Endothelial cell (in vitro differentiated cells): ENCODE results near the gene RAB26. TPM values are rescaled to one million over a fixed set of nuclear protein-coding genes. Genes with fewer than 3 reads are reported as not detected.
"Not testable (repeated sequence)": the region's sequence is repeated elsewhere in the genome, so short reads cannot be mapped to it uniquely, and the experiment has no call there.

Source experiments
- DNase-seq: peaks from one replicate; pipeline ENCODE4 v3.0.0; 2021; ENCODE audit warnings: low spot score
- H3K27ac Mint-ChIP-seq: one replicate; pipeline ENCODE4 v1.8.0; 2021; ENCODE audit warnings: mixed read lengths, inconsistent platforms; ENCODE audit not compliant: unreplicated experiment
- H3K27me3 Mint-ChIP-seq: one replicate; pipeline ENCODE4 v1.8.0; 2021; ENCODE audit warnings: mild to moderate bottlenecking, moderate library complexity, mixed read lengths, inconsistent platforms; ENCODE audit not compliant: unreplicated experiment
- H3K36me3 Mint-ChIP-seq: one replicate; pipeline ENCODE4 v1.8.0; 2021; ENCODE audit warnings: mild to moderate bottlenecking, low read depth, mixed read lengths, inconsistent platforms; ENCODE audit not compliant: unreplicated experiment
- H3K4me1 Mint-ChIP-seq: one replicate; pipeline ENCODE4 v1.8.0; 2021; ENCODE audit warnings: mild to moderate bottlenecking, mixed read lengths, inconsistent platforms; ENCODE audit not compliant: unreplicated experiment
- H3K4me3 Mint-ChIP-seq: one replicate; pipeline ENCODE4 v1.8.0; 2021; ENCODE audit warnings: mild to moderate bottlenecking, mixed read lengths, inconsistent platforms; ENCODE audit not compliant: unreplicated experiment
- H3K9me3 Mint-ChIP-seq: one replicate; pipeline ENCODE4 v1.8.0; 2021; ENCODE audit warnings: mixed read lengths, inconsistent platforms; ENCODE audit not compliant: unreplicated experiment
- total RNA-seq: library from RNA; stranded (reverse); fragmentation: NEBNext Ultra II Directional; extraction: Animal tissue kit (Norgen Biotek cat#: 25700); gene quantifications from one replicate; pipeline ENCODE4 v1.2.1, GENCODE V29; 2021; ENCODE audit not compliant: unreplicated experiment

Gene RAB26
- total RNA-seq, 1 donor from 2014 or later = 1.9 TPM

DNA sequence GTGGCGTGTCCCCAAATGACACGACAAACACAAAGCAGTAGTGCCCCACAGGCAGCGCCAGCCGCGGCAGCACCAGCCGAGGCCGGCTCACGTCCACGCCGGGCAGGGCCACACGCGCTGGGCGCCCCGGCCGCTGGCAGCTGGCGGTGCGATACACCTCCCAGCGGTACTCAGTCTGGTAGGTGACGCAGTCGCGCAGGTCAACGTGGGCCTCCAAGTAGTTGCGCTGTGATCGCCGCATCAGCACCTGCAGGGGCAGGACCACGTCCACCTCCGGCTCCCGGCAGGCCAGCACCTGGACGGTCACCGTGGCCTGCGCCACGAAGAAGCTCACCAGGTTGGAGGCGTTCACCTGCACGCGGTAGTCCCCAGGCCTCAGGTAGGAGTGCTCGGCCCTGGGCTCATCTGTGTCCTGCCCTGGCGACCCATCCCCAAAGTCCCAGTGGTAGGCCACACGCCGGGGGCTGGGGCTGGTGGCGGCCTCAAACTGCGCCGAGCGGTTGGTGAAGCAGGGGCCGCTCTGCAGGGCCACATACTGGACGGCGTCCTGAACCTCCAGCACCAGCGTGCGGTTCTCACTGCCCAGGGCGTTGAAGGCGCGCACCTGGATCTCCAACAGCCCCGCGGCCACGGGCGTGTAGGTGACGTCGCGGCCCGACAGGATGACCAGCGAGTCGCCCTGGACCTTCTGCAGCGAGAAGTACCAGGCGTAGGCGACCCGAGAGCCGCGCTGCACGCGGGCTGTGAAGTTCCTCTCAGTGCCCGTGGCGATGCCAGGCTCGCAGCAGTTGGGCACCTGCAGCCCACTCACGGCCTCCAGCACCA is 39.8 kb upstream of the RAB26 start:
- not testable (repeated sequence) for H3K9me3 Mint-ChIP-seq, H3K4me3 Mint-ChIP-seq, DNase-seq, H3K36me3 Mint-ChIP-seq, H3K4me1 Mint-ChIP-seq, H3K27ac Mint-ChIP-seq, H3K27me3 Mint-ChIP-seq

DNA sequence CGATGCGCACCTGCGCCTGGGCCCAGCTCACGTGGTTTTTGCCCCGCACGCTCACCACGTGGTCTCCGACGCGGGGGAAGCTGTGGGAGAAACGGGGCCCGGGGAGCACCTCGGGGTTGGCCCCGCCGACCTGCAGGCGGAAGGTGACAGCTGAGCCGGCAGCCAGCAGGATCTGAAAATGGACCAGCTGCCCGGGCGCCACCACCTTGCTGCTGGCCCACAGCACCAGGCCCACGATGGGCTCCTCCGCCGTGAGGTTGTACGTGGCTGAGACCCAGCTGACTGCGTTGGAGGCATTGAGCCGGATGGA is 39.2 kb upstream of the RAB26 start:
- not testable (repeated sequence) for DNase-seq, H3K4me1 Mint-ChIP-seq, H3K4me3 Mint-ChIP-seq, H3K27me3 Mint-ChIP-seq, H3K36me3 Mint-ChIP-seq, H3K27ac Mint-ChIP-seq, H3K9me3 Mint-ChIP-seq

DNA sequence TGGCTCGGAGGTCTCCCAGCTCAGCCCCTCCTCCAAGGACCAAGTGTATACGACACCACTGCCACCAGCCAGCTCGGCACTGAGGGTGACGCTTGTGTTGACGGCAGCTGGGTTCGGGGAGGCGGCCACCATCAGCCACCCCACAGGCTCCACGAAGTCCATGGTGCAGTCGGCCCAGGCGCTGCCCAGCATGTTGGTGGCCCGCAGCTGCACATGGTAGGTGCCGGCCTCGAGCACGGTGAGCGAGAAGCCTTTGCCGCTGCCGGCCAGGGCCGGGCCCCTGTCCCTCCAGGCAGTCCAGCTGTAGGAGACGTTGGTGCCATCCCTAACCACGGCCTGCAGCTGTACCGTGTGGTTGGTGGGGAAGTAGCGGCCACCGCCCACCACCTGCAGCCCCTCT is 38.6 kb upstream of the RAB26 start:
- not testable (repeated sequence) for H3K4me1 Mint-ChIP-seq, H3K27ac Mint-ChIP-seq, H3K4me3 Mint-ChIP-seq, DNase-seq, H3K27me3 Mint-ChIP-seq, H3K9me3 Mint-ChIP-seq, H3K36me3 Mint-ChIP-seq

DNA sequence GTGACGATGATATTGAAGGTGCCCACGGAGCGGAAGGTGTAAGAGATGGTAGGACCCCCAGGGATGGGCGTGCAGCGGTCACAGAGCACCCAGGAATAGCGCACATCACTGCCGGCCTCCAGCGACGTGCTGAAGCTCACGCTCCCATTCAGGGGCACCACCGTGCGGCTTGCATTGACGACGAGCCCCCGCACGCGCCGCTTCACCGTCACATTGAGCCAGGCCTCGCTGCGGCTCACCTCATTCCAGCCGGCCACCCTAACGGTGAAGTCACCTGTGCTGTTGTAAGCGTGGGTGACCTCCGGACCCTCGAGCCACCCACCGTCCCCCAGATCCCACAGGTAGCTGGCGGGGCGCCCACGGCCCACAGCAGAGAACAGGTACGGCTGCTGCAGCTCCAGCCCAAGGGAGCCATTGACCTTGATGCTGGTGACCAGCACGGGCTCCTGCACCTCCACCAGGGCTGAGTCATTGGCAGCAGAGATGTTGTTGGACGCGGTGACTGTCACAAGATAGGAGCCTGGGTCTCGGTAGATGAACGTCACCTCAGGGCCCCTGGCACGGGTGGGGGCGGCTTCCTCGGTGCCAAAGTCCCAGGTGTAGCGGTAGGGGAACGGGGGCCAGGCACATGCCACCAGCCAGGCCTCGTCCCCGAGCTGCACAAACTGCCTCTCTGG is 38.0 kb upstream of the RAB26 start:
- H3K9me3 Mint-ChIP-seq, H3K27ac Mint-ChIP-seq, H3K27me3 Mint-ChIP-seq, H3K4me3 Mint-ChIP-seq, H3K36me3 Mint-ChIP-seq, H3K4me1 Mint-ChIP-seq, DNase-seq: not testable (repeated sequence)

DNA sequence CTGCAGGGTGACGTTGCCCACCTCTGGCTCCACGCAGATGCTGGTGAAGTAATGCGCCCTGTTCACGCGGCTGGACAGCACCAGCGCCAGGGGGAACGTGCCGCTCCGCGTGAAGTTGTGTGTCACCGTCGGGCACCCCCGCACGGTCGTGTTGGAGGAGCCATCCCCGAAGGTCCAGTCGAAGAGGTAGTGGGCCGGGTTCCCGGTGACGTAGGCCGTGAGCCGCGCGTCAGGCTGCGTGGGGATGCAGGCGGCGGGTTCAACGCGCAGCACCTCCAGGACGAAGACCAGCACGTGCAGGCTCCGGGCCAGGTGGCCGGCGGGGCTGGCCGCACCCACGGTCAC is 37.4 kb upstream of the RAB26 start:
- H3K27me3 Mint-ChIP-seq, H3K36me3 Mint-ChIP-seq, H3K27ac Mint-ChIP-seq, H3K4me3 Mint-ChIP-seq, DNase-seq, H3K4me1 Mint-ChIP-seq, H3K9me3 Mint-ChIP-seq: not testable (repeated sequence)

DNA sequence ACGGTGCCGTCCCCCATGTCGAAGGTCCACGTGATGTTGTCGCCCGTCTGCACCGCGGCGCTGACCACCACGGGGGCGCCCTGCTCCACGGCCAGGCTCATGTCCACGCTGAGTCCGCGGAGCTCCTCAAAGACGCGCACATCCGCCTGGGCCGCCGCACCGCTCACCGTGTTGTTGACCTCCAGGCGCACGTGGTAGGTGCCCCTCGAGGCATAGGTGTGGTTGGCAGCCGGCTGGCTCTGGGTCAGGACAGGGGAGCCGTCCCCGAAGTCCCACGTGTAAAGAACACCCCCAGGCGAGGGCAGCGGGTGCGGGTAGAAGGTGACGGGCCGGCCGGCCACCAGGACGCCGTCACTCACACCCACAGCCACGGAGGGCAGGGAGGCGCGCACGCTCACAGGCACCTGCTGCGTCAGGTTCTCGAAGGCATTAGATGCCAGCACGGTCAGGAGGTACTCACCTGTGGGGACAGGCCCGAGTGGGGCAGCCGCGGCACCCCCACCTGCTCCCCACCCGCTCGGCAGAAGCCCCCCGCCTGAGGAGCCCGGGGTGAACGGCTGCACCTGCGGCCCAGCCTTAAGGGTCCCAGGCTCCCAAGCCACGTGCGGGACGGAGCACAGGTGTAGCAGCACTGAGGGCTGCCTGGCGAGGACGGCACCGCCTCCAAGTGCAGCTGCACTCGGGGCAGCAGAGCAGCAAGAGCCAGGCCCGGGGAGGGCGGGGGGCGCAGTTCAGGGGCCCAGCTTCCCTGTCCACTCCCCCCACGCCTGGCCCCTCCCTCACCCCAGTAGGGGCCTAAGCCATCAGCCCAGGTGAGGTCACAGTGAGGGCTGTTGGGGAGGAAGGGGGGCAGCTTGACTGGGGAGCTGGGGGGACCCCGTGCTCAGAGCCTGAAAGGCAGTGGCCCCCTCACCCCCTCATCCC is 36.8 kb upstream of the RAB26 start:
- not testable (repeated sequence) for H3K36me3 Mint-ChIP-seq, DNase-seq, H3K27me3 Mint-ChIP-seq, H3K27ac Mint-ChIP-seq, H3K4me3 Mint-ChIP-seq, H3K9me3 Mint-ChIP-seq, H3K4me1 Mint-ChIP-seq

DNA sequence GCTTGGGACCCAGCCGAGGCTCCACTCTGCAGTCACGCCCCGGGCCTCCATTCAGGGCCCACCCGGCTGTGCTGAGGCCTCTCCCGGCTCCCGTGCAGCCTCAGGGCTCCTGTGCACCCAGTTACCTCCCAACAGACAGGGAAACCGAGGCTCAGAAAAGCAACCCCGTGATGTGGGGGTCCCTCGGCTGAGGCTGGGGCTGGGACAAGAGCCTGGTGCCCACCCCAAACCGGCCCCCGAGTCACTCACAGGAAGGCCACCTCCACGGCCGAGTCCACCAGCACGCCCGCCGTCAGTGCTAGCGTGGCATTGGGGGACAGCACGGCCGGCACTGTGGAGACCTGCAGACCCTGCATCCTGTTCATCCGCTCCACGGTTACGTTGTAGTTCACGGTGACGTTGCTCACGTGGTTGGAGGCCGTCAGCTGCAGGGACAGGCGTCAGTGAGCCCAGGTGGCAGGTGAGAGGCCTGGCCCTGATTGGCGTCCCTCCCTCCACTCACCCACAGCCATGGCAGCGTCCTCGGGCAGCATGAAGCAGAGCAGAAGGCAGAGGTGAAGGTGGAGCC is 35.8 kb upstream of the RAB26 start:
- not testable (repeated sequence) for H3K27ac Mint-ChIP-seq, DNase-seq, H3K27me3 Mint-ChIP-seq, H3K4me1 Mint-ChIP-seq, H3K9me3 Mint-ChIP-seq, H3K36me3 Mint-ChIP-seq, H3K4me3 Mint-ChIP-seq

DNA sequence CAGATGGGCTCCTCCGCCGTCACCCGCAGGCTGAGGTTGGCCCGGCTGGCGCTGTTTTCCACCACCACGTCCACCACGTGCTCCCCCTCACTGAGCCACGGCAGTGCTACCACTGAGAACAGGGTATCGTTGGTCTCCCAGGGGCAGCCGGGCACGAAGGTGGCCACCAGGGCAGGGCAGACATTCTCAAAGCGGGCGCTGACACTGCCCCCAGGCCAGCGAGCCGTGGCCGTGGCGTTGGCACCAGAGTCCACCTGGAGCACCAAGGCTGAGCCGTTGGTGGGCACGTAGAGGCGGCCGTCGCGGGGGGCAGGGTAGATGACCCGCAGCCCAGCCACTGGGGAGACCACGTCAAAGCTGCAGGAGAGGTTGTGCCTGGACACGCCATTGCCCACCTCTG is 34.2 kb upstream of the RAB26 start:
- not testable (repeated sequence) for H3K9me3 Mint-ChIP-seq, H3K4me1 Mint-ChIP-seq, H3K36me3 Mint-ChIP-seq, H3K27ac Mint-ChIP-seq, H3K4me3 Mint-ChIP-seq, H3K27me3 Mint-ChIP-seq, DNase-seq

DNA sequence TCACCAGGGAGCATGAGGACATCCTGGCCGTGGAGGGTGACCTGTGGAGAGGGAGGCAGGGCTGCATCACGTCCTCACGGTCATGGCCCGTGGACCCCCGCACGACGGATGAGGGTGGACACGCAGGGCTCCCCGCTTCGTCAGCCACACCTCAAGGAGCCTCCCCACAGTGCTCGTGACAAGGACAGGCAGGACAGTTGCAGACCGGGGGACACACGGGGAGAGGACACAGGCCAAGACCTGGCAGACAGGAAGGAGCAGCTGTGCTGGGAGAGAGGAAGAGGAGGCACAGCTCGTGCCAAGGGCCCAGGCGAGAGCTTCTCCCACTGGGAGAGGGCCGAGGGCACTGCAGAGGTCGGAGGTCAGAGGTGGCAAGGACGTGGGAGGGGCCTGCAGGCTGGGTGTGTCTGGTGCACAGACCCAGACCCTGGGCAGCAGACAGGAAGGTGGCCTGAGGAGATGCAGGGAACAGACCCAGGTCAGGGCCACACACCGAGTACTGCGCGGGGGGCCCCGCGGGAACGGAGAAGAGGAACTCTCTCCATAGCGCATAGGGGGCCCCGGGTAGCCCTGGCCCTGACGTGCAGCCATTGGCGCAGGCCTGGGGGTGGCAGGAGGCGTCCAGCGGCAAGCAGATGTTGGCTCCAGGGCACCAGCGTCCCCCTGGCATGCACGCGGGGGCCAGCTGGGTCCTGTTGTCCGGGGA is 33.4 kb upstream of the RAB26 start:
- DNase-seq, H3K9me3 Mint-ChIP-seq, H3K27me3 Mint-ChIP-seq, H3K27ac Mint-ChIP-seq, H3K4me3 Mint-ChIP-seq, H3K4me1 Mint-ChIP-seq, H3K36me3 Mint-ChIP-seq: not testable (repeated sequence)
